Muscle of leg (tissue), 16 donors: ENCODE results near the gene PTCD3. TPM values are rescaled to one million over a fixed set of nuclear protein-coding genes. Genes with fewer than 3 reads are reported as not detected.

ENCODE experiments used
- DNase-seq: peaks from one replicate; pipeline ENCODE4 v3.0.0; 2013
- H3K27ac ChIP-seq: one replicate; pipeline ENCODE4 v1.5.1; 2013; ENCODE audit warnings: mild to moderate bottlenecking, low read length, control low read depth
- H3K27me3 ChIP-seq: one replicate; pipeline ENCODE4 v1.6.1; 2013; ENCODE audit warnings: low read length; ENCODE audit not compliant: control insufficient read depth, insufficient read depth
- H3K36me3 ChIP-seq: one replicate; pipeline ENCODE4 v1.6.1; 2013; ENCODE audit warnings: low read length; ENCODE audit not compliant: control insufficient read depth, insufficient read depth
- H3K4me1 ChIP-seq: one replicate; pipeline ENCODE4 v1.6.1; 2013; ENCODE audit warnings: low read length; ENCODE audit not compliant: control insufficient read depth, insufficient read depth
- H3K4me3 ChIP-seq: one replicate; pipeline ENCODE4 v1.5.1; 2013; ENCODE audit warnings: low read length, control low read depth
- H3K9me3 ChIP-seq: replicated peaks from 2 replicates; pipeline ENCODE4 v1.6.1; 2013; ENCODE audit warnings: low read depth, low read length; ENCODE audit not compliant: control insufficient read depth
- WGBS: methylation state at CpG from one replicate; pipeline ENCODE4 v1.1.5; 2013; ENCODE audit warnings: missing lambda C conversion rate; ENCODE audit not compliant: insufficient coverage; 5-methylcytosine and 5-hydroxymethylcytosine counted together
- long read RNA-seq, 11 donors: transcript quantifications; one replicate each; lab custom pipeline, GENCODE V29; 2026
- polyA plus RNA-seq, 8 donors: library from polyadenylated mRNA; unstranded; fragments of 120-200 nt; gene quantifications; one replicate each; pipeline versions ENCODE4 v1.2.1 to v1.2.3, GENCODE V29; 2013; ENCODE audit warnings: inconsistent platforms in 1 of 8, low replicate concordance in 1 of 8; ENCODE audit not compliant: insufficient read length in 8 of 8, insufficient read depth in 1 of 8
- total RNA-seq: library from RNA; stranded (reverse); fragments of 120-200 nt; gene quantifications from one replicate; pipeline ENCODE4 v1.2.4, GENCODE V29; 2013

Gene PTCD3
- total RNA-seq, result 82.7 TPM
- polyA plus RNA-seq, result 10 to 100 TPM; 56.9 to 88.6 (median 66.7) TPM
- long read RNA-seq, donor 1, full-length matches to known transcripts, result 3 of 3 reads
- long read RNA-seq, donor 1, partial matches to known transcripts, result 0 of 3 reads
- long read RNA-seq, donor 1, other reads (novel, unspliced or antisense), result 0 of 3 reads
- long read RNA-seq, donor 2, full-length matches to known transcripts, result 1 of 1 reads
- long read RNA-seq, donor 2, partial matches to known transcripts, result 0 of 1 reads
- long read RNA-seq, donor 2, other reads (novel, unspliced or antisense), result 0 of 1 reads
- long read RNA-seq, donor 3, full-length matches to known transcripts, result 3 of 10 reads
- long read RNA-seq, donor 3, partial matches to known transcripts, result 7 of 10 reads
- long read RNA-seq, donor 3, other reads (novel, unspliced or antisense), result 0 of 10 reads
- long read RNA-seq, donor 4, full-length matches to known transcripts, result 2 of 13 reads
- long read RNA-seq, donor 4, partial matches to known transcripts, result 11 of 13 reads
- long read RNA-seq, donor 4, other reads (novel, unspliced or antisense), result 0 of 13 reads
- long read RNA-seq, donor 5, full-length matches to known transcripts, result 7 of 38 reads
- long read RNA-seq, donor 5, partial matches to known transcripts, result 31 of 38 reads
- long read RNA-seq, donor 5, other reads (novel, unspliced or antisense), result 0 of 38 reads
- long read RNA-seq, donor 6, full-length matches to known transcripts, result 6 of 26 reads
- long read RNA-seq, donor 6, partial matches to known transcripts, result 20 of 26 reads
- long read RNA-seq, donor 6, other reads (novel, unspliced or antisense), result 0 of 26 reads
- long read RNA-seq, donor 7, full-length matches to known transcripts, result 4 of 22 reads
- long read RNA-seq, donor 7, partial matches to known transcripts, result 18 of 22 reads
- long read RNA-seq, donor 7, other reads (novel, unspliced or antisense), result 0 of 22 reads
- long read RNA-seq, donor 8, full-length matches to known transcripts, result 3 of 9 reads
- long read RNA-seq, donor 8, partial matches to known transcripts, result 6 of 9 reads
- long read RNA-seq, donor 8, other reads (novel, unspliced or antisense), result 0 of 9 reads
- long read RNA-seq, donor 9, full-length matches to known transcripts, result 1 of 32 reads
- long read RNA-seq, donor 9, partial matches to known transcripts, result 31 of 32 reads
- long read RNA-seq, donor 9, other reads (novel, unspliced or antisense), result 0 of 32 reads
- long read RNA-seq, donor 10, full-length matches to known transcripts, result 7 of 7 reads
- long read RNA-seq, donor 10, partial matches to known transcripts, result 0 of 7 reads
- long read RNA-seq, donor 10, other reads (novel, unspliced or antisense), result 0 of 7 reads
- long read RNA-seq, donor 11, full-length matches to known transcripts, result 6 of 17 reads
- long read RNA-seq, donor 11, partial matches to known transcripts, result 11 of 17 reads
- long read RNA-seq, donor 11, other reads (novel, unspliced or antisense), result 0 of 17 reads

DNA sequence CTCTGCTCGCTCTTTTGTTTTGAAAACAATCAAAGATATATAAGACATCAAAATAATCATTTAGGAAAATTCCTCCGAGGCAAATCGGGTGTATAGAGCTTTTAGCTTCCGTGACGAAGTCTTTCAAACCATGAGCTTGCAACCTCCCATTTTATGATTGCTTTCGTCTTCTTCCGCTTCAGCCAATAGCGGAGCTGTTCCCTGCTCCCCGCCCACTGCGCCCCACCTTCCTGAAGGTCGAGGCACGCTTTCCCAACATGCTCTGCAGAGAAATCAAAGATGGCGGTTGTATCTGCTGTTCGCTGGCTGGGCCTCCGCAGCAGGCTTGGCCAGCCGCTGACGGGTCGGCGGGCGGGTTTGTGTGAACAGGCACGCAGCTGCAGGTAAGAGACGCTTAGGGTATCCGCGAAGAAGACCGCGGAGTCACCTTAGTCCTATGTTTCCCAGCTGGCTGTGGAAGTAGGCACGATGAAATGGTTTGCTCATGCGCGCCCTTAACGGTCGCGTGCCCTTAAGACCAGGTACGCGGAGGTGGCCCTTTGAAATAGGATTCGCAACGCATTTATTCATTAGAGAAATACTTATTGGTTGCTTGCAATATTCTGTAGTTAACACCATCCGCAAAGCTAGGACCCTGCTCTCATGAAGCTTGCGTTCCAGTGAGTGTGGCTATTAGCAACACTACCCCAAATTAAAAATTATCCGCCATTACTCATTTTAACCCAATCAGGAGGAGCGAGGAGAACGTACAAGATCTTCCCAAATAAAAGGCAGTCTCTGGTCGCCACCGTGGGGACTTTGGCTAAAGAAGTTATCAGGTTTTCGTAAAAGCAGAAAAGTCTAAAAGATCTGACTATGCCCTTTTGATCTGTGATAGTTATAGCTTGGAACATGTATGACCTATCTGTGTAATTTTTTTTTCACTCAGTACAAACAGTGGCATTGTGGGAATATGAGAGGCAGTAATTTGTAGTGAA is at the start of gene PTCD3:
TSS of gene PTCD3 (plus strand) at position 267 of the 977 bp plus-strand sequence. CDS start at position 280, 13 bp downstream.
- Histone ChIP-seq H3K27ac (peak within 1 kb of the TSS; percentile 84), H3K4me1 (peaks cover 4% of the 10 kb centered on the region), H3K9me3 (no peaks in the 10 kb centered on the region), H3K27me3 (no peaks in the 10 kb centered on the region), H3K36me3 (peaks cover 21% of the 10 kb centered on the region), H3K4me3 (peak within 1 kb of the TSS; percentile 77)
- DNase-seq, result peak; percentile 99
- 0% methylated on average over 25 of the region's 44 CpGs for WGBS

DNA sequence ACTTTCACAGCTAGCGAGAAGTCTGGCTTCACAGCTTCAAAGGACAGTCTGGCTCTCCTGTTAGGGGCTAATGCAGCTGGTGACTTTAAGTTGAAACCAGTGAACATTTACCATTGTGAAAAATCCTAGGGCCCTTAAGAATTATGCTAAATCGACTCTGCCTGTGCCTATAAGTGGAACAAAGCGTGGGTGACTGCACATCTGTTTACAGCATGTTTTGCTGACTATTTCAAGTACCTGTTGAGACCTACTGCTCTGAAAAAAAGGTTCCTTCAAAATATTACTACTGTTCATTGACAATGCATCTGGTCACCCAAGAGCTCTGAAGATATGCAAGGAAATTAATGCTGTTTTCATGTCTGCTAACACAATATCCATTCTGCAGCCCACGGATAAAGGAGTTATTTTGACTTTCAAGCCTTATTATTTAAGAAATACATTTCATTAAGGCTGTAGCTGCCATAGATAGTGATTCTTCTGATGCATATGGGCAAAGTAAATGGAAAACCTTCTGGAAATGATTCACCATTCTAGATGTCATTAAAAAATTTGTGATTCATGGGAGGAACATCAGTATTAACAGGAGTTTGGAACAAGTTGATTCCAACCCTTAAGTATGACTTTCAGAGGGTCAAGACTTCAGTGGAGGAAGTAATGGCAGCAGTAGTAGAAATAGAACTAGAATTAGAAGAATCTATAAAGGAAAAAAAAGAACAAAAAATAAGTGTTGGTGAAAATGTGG is 49.3 kb upstream of the PTCD3 start:
- H3K27me3 ChIP-seq, result no peaks in the 10 kb centered on the region
- no peaks in the 10 kb centered on the region for H3K9me3 ChIP-seq
- no peak overlapping the region for H3K4me3 ChIP-seq
- no peak overlapping the region for H3K27ac ChIP-seq
- H3K36me3 ChIP-seq, result peaks cover 40% of the 10 kb centered on the region
- DNase-seq, result no peak
- H3K4me1 ChIP-seq, result peaks cover 3% of the 10 kb centered on the region
- WGBS, result 95% methylated on average over 3 of the region's 4 CpGs

GRCh38 chr2:86062043-86062442 is 44.0 kb upstream of the PTCD3 start:
- no CpG with 5 or more reads among the region's 2 CpGs for WGBS
- Histone ChIP-seq H3K36me3 (peaks cover 38% of the 10 kb centered on the region), H3K4me3 (no peak overlapping the region), H3K9me3 (peaks cover 2% of the 10 kb centered on the region), H3K27me3 (no peaks in the 10 kb centered on the region), H3K4me1 (peaks cover 6% of the 10 kb centered on the region), H3K27ac (no peak overlapping the region)
- no peak for DNase-seq

DNA sequence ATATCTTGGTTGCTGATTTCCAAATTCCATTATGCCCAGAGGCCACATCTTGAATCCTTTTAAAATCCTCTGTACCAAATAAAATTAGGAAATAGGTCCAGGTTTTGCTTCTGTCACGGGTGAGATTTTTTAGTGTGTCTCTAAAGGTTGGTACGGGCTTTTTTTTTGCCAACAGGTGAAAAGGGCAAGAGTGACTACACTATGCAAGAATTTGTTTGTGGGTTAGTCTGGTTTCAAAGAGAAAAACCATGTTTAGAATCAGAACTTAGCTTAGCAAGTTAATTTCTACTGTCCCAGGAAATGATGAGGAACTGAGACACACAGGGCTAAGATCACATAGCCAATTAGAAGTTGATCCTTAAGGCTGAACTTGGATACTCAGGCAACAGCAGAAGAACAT is 42.0 kb upstream of the PTCD3 start:
- Histone ChIP-seq H3K9me3 (peaks cover 2% of the 10 kb centered on the region), H3K27me3 (no peaks in the 10 kb centered on the region), H3K4me3 (no peak overlapping the region), H3K4me1 (peaks cover 16% of the 10 kb centered on the region), H3K36me3 (peaks cover 45% of the 10 kb centered on the region), H3K27ac (no peak overlapping the region)
- no peak for DNase-seq
- 100% methylated on average over 1 of the region's 2 CpGs for WGBS

GRCh38 chr2:86065512-86065911 is 40.5 kb upstream of the PTCD3 start:
- Histone ChIP-seq H3K36me3 (peaks cover 54% of the 10 kb centered on the region), H3K4me1 (peaks cover 26% of the 10 kb centered on the region), H3K27me3 (no peaks in the 10 kb centered on the region), H3K4me3 (no peak overlapping the region), H3K27ac (no peak overlapping the region), H3K9me3 (peaks cover 2% of the 10 kb centered on the region)
- WGBS, result 31% methylated on average over 4 of the region's 5 CpGs
- DNase-seq, result peak; percentile 76

GRCh38 chr2:86066007-86066578 is 39.9 kb upstream of the PTCD3 start:
- Histone ChIP-seq H3K4me3 (no peak overlapping the region), H3K9me3 (peaks cover 2% of the 10 kb centered on the region), H3K36me3 (peaks cover 57% of the 10 kb centered on the region), H3K4me1 (peaks cover 26% of the 10 kb centered on the region), H3K27ac (no peak overlapping the region), H3K27me3 (no peaks in the 10 kb centered on the region)
- 57% methylated on average over 1 of the region's 7 CpGs for WGBS
- DNase-seq, result no peak

GRCh38 chr2:86066915-86067314 is 39.1 kb upstream of the PTCD3 start:
- Histone ChIP-seq H3K4me3 (no peak overlapping the region), H3K36me3 (peaks cover 56% of the 10 kb centered on the region), H3K27ac (no peak overlapping the region), H3K4me1 (peaks cover 26% of the 10 kb centered on the region), H3K9me3 (peaks cover 2% of the 10 kb centered on the region), H3K27me3 (no peaks in the 10 kb centered on the region)
- no peak for DNase-seq

- peak; percentile 70 for DNase-seq
- H3K9me3 ChIP-seq, result peaks cover 2% of the 10 kb centered on the region
- peaks cover 38% of the 10 kb centered on the region for H3K4me1 ChIP-seq
- peak overlapping the region; percentile 37 for H3K27ac ChIP-seq
- H3K36me3 ChIP-seq, result peaks cover 64% of the 10 kb centered on the region
- no peak overlapping the region for H3K4me3 ChIP-seq
- WGBS, result 11% methylated on average over 2 of the region's 7 CpGs
- H3K27me3 ChIP-seq, result no peaks in the 10 kb centered on the region
Observed at GRCh38 chr2:86068136-86068588, 37.9 kb upstream of the PTCD3 start.
